GM21390 (cell line): Measurements from ENCODE around the gene CUL3.
"Not testable (repeated sequence)": the region's sequence is repeated elsewhere in the genome, so short reads cannot be mapped to it uniquely, and the experiment has no call there.

ENCODE experiments used
- ATAC-seq: cut with Tn5 transposase; IDR thresholded peaks from one replicate; pipeline ENCODE4 v1.9.1; 2021; ENCODE audit not compliant: unreplicated experiment

Gene CUL3

DNA sequence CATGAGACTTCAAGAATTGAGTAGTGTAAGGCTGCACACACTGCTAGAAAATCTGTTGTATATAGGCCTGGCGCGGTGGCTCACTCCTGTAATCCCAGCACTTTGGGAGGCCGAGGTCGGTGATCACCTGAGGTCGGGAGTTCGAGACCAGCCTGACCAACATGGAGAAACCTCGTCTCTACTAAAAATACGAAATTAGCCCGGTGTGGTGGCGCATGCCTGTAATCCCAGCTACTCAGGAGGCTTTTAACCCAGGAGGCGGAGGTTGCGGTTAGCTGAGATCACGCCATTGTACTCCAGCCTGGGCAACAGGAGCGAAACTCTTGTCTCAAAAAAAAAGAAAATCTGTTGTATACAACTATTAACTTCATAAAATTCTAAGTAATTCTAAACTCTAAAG is 2.1 kb downstream of the CUL3 start:
- not testable (repeated sequence) for ATAC-seq

DNA sequence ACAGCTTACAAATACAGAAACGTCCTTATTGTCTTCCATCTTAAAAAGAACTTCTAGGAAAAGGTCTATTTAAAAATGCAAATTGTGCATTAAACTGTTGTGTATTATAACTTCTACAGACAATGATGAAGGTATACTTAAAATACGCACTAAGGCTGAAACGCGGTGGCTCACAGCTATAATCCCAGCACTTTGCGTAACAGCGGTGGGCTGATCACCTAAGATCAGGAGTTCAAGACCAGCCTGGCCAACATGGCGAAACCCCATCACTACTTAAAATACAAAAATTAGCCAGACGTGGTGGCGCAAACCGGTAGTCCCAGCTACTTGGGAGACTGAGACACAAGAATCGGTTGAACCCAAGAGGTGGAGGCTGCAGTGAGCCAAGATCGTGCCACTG is 4.9 kb downstream of the CUL3 start:
- ATAC-seq: no peak

DNA sequence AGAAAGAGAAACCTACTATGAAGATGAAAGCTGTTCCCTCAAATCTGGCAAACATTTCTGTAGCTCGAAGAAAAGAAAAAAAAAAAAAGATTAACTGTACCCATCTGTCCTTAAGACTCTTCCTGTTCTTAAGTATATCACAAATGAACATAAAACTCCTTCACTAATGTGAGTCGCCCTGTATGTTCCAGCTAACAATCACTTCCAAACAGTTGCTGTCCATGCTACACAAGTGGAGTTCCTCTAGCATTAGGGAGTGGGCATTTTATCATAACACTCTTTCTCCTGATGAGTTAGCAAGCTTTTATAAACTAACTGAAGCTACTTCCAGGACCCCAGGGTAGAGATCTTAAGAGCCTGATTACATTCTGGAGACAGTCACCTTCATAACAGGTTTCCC is 5.8 kb downstream of the CUL3 start:
- no peak for ATAC-seq

DNA sequence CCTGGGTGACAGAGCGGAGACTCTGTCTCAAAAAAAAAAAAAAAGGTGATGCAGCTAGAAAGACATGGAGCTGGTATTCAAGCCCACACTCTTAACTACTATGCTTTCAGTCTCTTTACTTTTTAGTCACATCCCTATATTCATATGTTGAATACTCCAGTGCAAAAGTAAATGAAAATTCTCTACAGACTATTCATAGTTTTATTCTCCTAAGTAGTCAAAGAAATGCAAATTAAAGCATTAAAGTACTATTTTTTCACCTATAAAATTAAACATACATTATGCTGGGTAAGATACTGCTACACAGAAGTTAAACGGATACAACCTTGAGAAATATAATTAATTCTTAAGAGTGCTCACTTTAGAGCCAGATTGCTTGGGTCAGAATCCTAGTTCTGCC is 7.6 kb downstream of the CUL3 start:
- ATAC-seq: no peak

DNA sequence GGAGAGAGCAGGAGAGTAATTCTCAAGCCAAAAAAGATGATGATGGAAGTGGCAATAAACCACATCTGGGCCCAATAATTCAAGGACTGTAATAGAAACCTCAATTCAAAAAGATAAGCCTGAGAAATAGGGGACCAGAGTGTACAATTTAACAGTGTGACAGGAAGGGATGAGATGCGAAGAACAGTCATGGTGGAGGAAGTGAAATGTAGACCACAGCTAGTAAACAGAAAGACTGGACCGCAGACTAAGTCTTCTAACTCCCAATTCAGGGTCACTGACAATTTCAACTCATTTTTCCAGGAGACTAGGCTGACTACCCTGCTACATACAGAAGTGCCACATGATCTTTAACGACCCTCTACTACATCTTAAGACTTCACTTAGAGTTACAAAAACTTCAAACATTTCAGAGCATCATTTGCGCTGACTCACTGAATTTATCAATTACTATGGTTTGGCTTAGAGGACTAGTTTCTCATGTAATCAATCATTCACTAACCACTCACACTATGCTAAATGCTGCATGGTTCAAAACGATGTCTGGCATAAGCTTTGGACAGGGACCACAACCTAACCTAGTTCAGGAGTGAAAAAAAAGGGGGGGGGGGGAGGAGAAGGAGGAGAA is 9.0 kb downstream of the CUL3 start:
- peak; percentile 80 for ATAC-seq

DNA sequence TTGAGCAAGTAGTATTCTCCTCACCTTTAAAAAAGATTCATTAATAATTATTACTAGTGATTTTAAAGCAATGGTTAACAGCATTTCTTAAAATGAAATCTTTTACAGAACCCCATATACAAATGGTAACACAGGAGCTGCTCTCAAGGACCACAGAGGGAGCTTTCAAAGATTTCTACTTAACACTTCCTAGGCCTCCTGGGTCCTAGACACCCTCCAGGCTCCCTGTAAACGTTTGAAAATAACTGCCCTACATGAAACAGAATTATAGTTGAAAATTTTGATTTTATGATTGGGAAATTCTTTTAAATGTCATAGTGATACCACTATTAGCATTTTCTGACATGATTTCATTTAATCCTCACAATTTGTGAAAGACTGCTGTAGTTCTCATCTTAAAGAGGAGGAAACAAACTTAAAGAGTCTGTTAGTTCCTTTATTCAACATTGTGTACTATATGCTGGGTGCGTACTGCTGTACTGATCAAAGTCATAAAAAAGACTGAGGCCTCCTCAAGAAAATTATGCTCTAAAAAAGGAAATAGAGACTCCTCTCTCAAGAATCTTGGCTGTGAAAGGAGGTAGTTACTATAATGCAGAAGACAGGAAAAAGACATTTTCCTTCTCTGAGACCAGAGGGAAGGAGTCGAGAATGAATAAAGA is 10.6 kb downstream of the CUL3 start:
- no peak for ATAC-seq

DNA sequence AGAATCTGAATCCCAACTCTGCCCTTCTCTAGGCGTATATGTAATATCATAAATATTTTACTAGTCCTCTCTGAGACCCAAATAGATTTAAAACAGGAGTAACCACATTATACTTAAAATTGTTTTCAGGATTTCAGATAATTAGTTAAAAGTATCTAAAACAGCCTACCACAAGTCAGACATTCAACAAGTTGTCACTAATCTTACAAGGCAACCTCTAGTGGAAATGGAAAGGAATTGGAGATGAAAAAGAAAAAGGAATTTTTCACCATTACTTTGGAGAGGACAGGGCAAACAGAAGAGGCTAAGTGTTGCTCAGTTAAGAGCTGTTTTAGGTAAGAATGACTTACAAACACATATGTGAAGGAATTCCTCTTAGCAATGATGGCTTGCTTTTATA is 11.4 kb downstream of the CUL3 start:
- ATAC-seq: no peak

DNA sequence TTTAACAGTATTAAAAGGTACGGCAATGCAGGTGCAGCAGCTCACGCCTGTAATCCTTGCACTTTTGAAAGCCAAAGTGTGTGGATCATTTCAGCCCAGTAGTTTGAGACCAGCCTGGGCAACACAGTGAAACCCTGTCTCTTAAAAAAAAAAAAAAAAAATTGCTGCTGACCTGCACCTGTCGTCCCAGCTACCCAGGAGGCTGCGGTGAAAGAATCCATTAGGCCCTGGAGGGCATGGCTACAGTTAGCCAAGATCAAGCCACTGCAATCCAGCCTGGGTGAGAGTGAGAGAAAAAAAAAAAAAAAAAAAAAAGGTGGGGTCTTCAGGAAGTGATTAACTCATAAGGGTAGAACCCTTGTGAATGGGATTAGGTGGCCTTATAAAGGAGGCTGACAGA is 12.8 kb downstream of the CUL3 start:
- no peak for ATAC-seq

DNA sequence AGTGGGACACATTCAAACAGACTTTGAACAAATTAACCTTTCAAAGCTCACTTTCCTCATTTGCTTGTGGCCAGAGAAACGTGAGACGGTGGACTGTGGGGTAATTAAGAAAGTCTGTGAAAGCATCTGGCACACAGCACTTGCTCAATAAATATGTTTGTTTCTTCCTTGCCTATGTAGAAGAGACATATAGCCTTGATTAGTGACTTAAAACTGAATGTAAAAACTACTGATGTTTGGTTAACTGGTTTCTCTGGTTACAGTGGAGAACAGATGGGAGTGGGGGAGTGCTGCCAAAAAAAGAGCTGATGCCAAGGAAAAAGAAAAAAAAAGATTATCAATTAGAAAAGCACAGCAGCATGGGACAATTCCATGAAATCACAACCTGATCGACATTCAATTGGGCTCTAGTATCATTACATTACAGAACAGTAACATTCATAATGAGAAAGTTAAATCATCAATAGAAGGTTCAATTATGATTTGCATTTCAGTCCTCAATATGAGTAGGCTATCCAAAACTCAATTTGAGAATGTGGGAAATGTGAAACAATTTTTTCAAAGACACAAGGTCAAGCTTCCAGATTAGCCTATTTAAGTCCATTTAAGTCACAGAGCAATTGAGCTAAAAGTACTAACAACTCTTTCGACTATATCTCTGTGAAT is 14.7 kb downstream of the CUL3 start:
- ATAC-seq: peak; percentile 43

DNA sequence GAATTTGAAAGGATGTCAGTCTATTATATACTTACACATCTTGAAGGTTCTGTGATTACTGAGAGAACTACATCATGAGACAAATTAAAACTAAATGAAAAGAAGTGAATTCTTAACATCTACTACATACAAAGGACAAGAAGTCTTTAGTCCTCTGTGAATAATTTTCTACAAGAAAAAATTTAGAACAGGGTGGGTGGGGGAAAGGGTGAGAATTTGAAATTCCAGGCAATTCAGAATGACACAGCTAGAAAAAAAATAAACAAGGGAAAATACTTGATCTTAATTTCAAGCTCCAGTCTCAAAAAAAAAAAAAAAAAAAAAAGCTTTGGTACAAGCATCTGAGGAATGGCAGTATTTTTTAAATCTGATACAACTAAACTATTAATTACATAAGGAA is 15.5 kb downstream of the CUL3 start:
- no peak for ATAC-seq

DNA sequence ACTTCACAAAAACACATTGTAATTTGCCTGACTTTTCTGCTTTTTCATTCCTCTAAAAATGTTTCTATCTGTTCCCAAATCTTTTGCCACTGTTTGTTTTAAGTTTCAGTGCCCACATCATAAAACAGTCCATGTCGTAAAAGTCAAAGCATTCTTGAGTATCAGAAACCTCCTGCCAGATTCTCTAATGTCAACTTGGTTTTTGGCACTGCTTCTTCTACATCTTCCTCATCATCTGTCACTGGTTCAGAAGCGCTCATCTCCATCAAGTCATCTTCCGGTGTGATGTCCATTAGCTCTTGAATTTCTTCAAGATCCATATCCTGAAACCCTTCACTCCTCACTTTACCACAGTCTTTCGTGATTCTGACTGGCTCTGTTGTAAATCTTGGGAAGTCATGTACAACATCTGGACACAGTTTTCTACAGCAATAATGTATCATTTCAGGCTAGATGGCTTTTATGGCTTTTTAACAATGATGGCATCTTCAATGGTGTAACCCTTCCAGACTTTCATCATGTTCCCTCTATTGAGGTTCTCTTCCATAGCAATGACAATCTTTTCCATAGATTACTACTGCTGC is 19.6 kb downstream of the CUL3 start:
- ATAC-seq: no peak

DNA sequence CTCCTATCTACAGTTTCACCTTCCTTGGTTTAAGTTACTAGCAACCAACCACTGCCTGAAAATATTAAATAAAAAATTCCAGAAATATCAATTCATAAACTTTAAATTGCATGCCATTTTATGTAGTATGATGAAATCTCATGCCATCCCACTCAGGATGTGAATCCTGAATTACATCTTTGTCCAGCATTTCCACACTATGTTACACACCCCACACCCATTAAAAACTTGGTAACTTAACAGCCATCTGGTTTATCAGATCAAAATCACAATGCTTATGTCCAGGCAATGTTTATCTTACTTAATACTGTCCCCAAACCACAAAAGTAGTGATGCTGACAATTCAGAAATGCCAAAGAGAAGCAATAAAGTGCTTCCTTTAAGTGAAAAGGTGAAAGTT is 21.6 kb downstream of the CUL3 start:
- ATAC-seq: no peak

DNA sequence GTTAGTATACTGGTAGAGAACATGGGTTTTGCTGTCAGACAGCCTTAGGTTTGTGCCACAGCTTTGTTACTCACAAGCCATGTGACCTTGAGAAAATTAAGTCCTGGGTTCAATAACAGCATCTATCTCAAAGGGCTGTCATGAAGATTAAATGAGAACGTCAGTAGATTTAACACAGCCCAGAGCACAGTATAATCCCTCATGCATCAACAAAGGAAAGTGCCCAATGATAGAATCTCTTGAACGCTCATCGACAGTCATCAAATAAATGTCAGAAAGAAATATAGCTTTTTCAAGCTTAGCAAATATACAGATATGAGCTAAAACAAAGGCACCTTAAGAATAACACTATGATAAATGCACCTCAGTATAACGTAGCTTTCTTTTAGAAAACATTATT is 22.3 kb downstream of the CUL3 start:
- no peak for ATAC-seq

DNA sequence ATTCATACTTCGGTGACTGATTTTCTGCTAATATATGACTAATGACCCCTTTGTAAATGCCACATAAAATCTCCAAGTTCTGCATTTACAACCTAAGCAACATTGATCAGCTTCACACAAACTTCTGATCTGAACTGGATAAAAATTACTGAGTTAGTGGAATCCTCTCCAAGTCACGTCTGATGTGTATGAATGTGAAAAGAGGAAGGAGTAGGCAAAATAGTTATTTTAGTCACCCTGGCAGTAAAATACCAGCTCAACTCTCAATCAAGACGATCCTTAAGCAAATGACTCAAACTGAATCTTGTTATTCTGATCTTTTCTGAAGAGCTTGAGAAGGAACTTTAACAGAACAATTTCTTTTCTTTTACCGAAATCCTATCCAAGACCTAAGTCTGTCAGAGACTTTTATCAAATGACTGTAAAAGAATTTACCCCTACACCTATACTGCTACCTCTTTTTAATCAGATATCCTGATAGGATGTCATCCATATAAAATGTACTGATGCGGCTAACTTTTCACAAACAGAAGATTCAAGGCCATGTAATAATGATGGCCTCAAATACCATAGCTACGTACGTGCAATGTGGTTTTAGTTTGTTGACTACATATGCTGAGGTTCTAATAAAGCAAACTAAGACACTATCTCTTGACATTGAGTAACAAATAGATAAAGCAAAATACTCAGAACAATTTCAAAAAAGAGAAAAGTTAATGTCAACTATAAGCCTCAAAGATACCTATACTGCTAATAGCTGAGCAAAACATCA is 23.7 kb downstream of the CUL3 start:
- ATAC-seq: peak; percentile 60

DNA sequence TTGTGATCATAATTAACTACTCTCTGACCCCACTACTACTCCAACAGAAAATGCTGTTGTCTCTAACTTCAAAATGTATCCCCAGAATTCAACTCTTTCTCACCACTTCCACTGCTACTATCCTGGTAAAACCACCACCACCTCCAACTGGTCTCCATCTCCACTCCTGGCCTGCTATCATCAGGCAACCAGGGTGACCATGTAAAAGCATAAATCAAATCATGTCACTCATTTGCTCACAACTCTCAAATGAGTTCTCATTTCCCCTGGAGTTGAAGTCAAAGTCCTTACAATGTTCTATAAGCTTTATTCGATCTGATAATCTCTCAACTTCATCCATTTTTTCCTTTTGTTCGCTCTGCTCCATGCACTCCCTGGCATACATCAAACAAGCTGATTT is 24.6 kb downstream of the CUL3 start:
- no peak for ATAC-seq

DNA sequence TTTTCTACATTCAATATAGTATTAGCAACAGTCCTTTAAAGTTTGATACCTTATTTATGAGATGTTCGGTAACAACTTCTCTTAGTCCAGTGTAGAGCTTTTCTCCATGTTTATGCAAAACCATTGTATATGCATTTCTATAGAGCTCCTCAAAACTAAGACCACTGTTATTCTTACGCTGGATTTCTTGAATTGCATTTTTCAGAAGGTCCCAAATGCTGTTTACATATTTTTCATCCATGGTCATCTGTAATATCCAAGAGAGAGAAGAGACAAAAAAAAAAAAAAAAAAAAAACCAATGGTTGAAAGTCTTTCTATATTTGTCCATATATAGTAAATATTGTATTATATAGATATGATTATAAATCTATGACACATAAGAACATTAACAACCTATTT is 27.6 kb downstream of the CUL3 start:
- ATAC-seq: no peak

DNA sequence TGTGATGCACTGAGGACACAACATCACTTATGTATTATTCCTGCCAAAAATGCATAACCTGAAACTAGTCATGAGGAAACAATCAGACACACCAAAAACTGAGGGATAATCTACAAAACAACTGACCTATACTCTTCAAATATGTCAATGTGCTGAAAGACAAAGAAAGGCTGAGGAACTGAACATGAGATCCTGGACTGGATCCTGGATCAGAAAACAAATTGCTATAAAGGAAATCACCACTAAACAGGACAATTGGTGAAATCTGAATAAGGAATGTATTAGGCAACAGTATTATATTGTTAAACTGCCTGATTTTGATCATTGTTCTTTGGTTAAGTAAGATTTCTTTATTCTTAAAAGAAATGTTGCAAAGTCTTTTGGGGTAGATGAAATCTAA is 28.8 kb downstream of the CUL3 start:
- no peak for ATAC-seq

DNA sequence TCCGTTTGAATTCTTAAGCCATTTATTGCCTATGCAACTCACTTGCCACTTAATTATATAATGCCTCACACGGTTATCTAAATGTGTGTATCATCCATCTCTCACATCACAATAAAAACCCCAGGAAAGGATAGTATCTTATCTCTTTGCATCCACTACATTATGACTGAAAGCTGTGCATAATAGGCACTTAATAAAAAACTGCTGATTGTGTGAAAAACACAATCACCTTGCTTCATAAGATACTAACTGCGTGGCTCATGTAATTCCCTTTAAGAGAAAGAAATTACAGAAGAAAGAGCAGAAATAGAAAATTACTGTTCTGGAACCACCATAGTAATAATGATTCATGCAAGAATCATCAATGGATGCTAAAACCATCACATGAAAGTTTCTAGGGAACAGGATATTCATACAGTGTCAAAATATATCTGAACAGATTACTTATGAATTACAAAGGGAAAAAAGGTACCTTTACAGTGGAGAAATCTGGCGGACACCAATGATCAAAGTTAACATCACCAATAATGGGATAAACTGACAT is 29.3 kb downstream of the CUL3 start:
- no peak for ATAC-seq

DNA sequence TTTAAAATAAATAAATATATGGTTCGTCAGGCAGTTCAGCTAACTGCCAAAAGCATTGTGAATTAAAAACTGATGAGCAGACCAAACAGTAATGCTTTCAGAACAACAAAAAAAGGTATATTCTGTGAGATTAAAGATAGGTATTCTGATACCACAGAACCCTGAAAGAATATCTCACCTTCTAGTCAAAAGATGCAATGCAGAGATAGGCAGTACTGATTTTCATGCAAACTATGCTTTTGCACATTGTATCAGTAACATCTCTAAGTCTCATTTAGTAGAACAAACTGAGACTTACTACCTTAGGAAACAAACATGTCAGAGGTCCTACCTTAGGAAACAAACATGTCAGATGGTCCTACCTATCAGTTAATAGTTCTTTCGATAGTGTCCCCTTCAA is 32.4 kb downstream of the CUL3 start:
- no peak for ATAC-seq

DNA sequence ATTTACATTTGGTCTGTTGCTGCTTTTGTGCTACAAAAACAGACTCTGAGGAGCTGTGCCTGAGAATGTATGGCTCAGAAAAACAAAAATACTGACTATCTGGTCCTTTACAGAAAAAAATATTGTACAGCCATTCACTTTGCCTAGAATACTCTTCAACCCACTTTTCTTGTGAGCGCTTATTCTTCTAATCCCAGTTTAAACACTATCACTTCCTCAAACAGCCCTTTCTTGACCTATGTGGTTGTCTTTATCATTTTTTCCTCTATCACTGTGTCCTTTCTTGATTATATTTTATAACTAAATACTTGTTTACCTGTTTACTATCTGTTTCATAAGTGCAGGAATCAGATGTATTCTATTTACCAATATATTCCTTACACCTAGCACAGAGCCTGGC is 33.5 kb downstream of the CUL3 start:
- no peak for ATAC-seq

DNA sequence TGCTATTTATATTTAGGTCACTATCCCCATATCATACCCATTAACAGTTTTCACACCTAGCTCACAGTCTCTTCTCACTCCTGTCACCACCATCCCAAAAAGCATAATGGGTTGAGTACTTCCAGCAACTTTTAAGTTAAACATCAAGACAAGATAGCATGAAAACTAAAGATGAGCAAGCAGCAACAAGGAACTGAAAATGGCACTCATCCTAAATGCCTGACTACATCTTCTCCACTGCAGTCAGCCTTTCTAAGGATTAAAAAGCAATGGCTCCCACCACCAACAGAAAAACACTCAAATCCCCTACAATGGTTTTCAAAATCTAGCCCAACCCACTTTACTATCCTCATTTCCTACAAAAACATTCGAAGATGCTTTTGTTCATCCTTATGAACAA is 38.2 kb downstream of the CUL3 start:
- no peak for ATAC-seq
